Body of pancreas (tissue), 4 donors: ENCODE data around the gene HDAC2. TPM values are rescaled to one million over a fixed set of nuclear protein-coding genes. Genes with fewer than 3 reads are reported as not detected.
A peak's percentile ranks its signal among the peaks of the same experiment; 100 is the strongest.

Experiments used
- ATAC-seq: fragments of 150-250 bp; one replicate; pipeline ENCODE4 v1.9.1; 2016
- DNase-seq, 4 donors: peaks; one replicate each; pipeline ENCODE4 v3.0.0-alpha.2; 2019
- H3K27ac ChIP-seq, 4 donors: fragments of 200-600 bp; sonication (generic); 1 replicate in 3 of 4; 2 replicates in 1 of 4; pipeline versions ENCODE4 v1.5.1 to v1.6.1; 2016 to 2019; ENCODE audit warnings: mild to moderate bottlenecking in 1 of 4, mixed read lengths in 1 of 4, moderate library complexity in 1 of 4
- H3K27me3 ChIP-seq, 2 donors: fragments of 200-600 bp; sonication (generic); one replicate each; pipeline ENCODE4 v1.6.0; 2016; ENCODE audit warnings: mild to moderate bottlenecking in 1 of 2
- H3K36me3 ChIP-seq, 2 donors: fragments of 200-600 bp; sonication (generic); replicated peaks in 1 of 2; 2 replicates each; pipeline ENCODE4 v1.5.1; 2016; ENCODE audit warnings: low read depth in 2 of 2; ENCODE audit not compliant: insufficient read depth in 1 of 2
- H3K4me1 ChIP-seq: fragments of 200-600 bp; sonication (generic); one replicate; pipeline ENCODE4 v1.6.0; 2016
- H3K4me3 ChIP-seq, 2 donors: fragments of 200-600 bp; sonication (generic); 1 replicate in 1 of 2; 2 replicates in 1 of 2; pipeline ENCODE4 v1.5.1; 2016 to 2019
- H3K9me3 ChIP-seq, 3 donors: fragments of 200-600 bp; sonication (generic); 1 replicate in 2 of 3; 2 replicates in 1 of 3; pipeline ENCODE4 v1.5.1; 2016
- CTCF ChIP-seq, 7 experiments: fragments of 450-650 bp in 4 of 7; fragments of 200-600 bp in 3 of 7; sonication (generic) in 3 of 7; IDR thresholded peaks; one replicate each; pipeline ENCODE4 v1.5.1; 2016 to 2019; ENCODE audit warnings: antibody characterized with exemption in 7 of 7
- POLR2A ChIP-seq, 3 donors: fragments of 450-650 bp; IDR thresholded peaks; one replicate each; pipeline ENCODE4 v1.6.1; 2016; ENCODE audit warnings: antibody characterized with exemption in 3 of 3, mild to moderate bottlenecking in 2 of 3
- WGBS, 2 donors: methylation state at CpG; one replicate each; pipeline ENCODE4 v1.1.5; 2017; 5-methylcytosine and 5-hydroxymethylcytosine counted together
- intact Hi-C: fragments of 100-400 bp; cut with DNase I; formaldehyde crosslinking; loops from one replicate; pipeline ENCODE4 v1.15.1; 2023
- total RNA-seq, 2 donors: library from RNA; depleted of rRNA; stranded (reverse); fragments of >200 nt; gene quantifications; one replicate each; pipeline ENCODE4 v1.1.0, GENCODE V29; 2016

Gene HDAC2
- total RNA-seq, 2 donors from 2014 or later, result 31.3 to 35.3 TPM

GRCh38 chr6:113978084-113978675 lies 7.2 kb upstream of the HDAC2 start:
- 79 to 87% methylated on average over 3 of the region's 3 CpGs for WGBS, 2 donors
- intact Hi-C loops, result no loop called here
- H3K36me3 ChIP-seq, result no peaks in the 10 kb centered on the region
- no peak overlapping the region for H3K4me3 ChIP-seq
- H3K4me1 ChIP-seq, result no peaks in the 10 kb centered on the region
- no peak overlapping the region for H3K27ac ChIP-seq
- ATAC-seq (no peak), DNase-seq (no peak)
- H3K9me3 ChIP-seq, result no peaks in the 10 kb centered on the region
- no peaks in the 10 kb centered on the region for H3K27me3 ChIP-seq
- TF ChIP-seq POLR2A (IDR thresholded peaks at IDR 0.05) (no peak), CTCF (IDR thresholded peaks at IDR 0.05) (no peak)

- TF ChIP-seq POLR2A (IDR thresholded peaks at IDR 0.05) (no peak), CTCF (IDR thresholded peaks at IDR 0.05) (no peak)
- no peaks in the 10 kb centered on the region for H3K36me3 ChIP-seq
- DNase-seq (no peak), ATAC-seq (no peak)
- H3K4me1 ChIP-seq, result peaks cover 5% of the 10 kb centered on the region
- no peaks in the 10 kb centered on the region for H3K9me3 ChIP-seq
- no peaks in the 10 kb centered on the region for H3K27me3 ChIP-seq
- no peak overlapping the region for H3K27ac ChIP-seq
- no peak overlapping the region for H3K4me3 ChIP-seq
- 90 to 92% methylated on average over 2 of the region's 2 CpGs for WGBS, 2 donors
- intact Hi-C loops, result no loop called here
These were observed 5.9 kb upstream of the HDAC2 start for GRCh38 chr6:113976806-113977205.

GRCh38 chr6:113971741-113972140 lies 793 bp upstream of the HDAC2 start:
- H3K4me1 ChIP-seq, result peaks cover 31% of the 10 kb centered on the region
- no peaks in the 10 kb centered on the region for H3K27me3 ChIP-seq
- 29 to 33% methylated on average over 2 of the region's 2 CpGs for WGBS, 2 donors
- no peak for TF ChIP-seq POLR2A (IDR thresholded peaks at IDR 0.05)
- no peak for TF ChIP-seq CTCF (IDR thresholded peaks at IDR 0.05)
- H3K4me3 ChIP-seq, result peak overlapping the region; percentile 64 to 91
- DNase-seq, result peak in 1 of 4 donors; percentile 8
- no peaks in the 10 kb centered on the region for H3K36me3 ChIP-seq
- no peak for ATAC-seq
- intact Hi-C loops, result no loop called here
- peak overlapping the region in 2 of 4 donors; percentile 74 to 94 for H3K27ac ChIP-seq
- no peaks in the 10 kb centered on the region for H3K9me3 ChIP-seq

- DNase-seq (peak; percentile 56 to 67 (median 60)), ATAC-seq (peak; percentile 47)
- 0 to 1% methylated on average over 54 to 58 of the region's 70 CpGs for WGBS, 2 donors
- Histone ChIP-seq H3K9me3 (no peaks in the 10 kb centered on the region), H3K27me3 (no peaks in the 10 kb centered on the region), H3K27ac (peak overlapping the region; percentile 74 to 95 (median 90)), H3K4me1 (peaks cover 31% of the 10 kb centered on the region), H3K4me3 (peak overlapping the region; percentile 64 to 91), H3K36me3 (no peaks in the 10 kb centered on the region)
- intact Hi-C loops, result no loop called here
- TF ChIP-seq CTCF (IDR thresholded peaks at IDR 0.05) (no peak), POLR2A (IDR thresholded peaks at IDR 0.05) (peak in 1 of 3 donors; percentile 6)
These were observed 802 bp downstream of the HDAC2 start for GRCh38 chr6:113969888-113970804.
